Measurements from ENCODE around the gene LAG3.

LAG3 gene

DNA sequence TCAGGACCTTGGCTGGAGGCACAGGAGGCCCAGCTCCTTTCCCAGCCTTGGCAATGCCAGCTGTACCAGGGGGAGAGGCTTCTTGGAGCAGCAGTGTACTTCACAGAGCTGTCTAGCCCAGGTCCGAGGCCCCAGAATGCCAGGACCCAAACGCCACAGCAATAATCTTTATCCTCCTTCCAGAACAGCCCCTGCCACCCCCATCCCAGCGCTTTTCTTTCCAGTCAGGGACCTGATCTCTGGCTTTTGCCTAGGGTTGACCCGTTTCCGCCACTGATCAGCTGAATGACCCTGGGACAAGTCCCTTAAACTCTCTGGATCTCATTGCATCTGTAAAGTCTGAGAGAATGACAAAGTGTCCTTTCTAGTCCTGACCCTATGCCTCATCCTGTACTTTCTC, 5.1 kb downstream of the LAG3 start:
- TF ChIP-seq, protein P1, sequence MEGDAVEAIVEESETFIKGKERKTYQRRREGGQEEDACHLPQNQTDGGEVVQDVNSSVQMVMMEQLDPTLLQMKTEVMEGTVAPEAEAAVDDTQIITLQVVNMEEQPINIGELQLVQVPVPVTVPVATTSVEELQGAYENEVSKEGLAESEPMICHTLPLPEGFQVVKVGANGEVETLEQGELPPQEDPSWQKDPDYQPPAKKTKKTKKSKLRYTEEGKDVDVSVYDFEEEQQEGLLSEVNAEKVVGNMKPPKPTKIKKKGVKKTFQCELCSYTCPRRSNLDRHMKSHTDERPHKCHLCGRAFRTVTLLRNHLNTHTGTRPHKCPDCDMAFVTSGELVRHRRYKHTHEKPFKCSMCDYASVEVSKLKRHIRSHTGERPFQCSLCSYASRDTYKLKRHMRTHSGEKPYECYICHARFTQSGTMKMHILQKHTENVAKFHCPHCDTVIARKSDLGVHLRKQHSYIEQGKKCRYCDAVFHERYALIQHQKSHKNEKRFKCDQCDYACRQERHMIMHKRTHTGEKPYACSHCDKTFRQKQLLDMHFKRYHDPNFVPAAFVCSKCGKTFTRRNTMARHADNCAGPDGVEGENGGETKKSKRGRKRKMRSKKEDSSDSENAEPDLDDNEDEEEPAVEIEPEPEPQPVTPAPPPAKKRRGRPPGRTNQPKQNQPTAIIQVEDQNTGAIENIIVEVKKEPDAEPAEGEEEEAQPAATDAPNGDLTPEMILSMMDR (IDR thresholded peaks at IDR 0.05): no peak

DNA sequence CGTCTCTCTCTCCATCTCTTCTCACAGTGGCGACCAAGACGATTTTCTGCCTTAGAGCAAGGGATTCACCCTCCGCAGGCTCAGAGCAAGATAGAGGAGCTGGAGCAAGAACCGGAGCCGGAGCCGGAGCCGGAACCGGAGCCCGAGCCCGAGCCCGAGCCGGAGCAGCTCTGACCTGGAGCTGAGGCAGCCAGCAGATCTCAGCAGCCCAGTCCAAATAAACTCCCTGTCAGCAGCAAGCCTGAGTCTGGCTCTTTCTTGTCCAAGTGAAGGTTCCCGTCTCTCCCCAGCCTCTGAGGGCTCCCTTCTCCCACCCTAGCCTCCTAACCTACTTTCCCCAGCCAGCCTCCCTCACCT, 5.9 kb downstream of the LAG3 start:
- TF ChIP-seq, protein P1 (IDR thresholded peaks at IDR 0.05): no peak

DNA sequence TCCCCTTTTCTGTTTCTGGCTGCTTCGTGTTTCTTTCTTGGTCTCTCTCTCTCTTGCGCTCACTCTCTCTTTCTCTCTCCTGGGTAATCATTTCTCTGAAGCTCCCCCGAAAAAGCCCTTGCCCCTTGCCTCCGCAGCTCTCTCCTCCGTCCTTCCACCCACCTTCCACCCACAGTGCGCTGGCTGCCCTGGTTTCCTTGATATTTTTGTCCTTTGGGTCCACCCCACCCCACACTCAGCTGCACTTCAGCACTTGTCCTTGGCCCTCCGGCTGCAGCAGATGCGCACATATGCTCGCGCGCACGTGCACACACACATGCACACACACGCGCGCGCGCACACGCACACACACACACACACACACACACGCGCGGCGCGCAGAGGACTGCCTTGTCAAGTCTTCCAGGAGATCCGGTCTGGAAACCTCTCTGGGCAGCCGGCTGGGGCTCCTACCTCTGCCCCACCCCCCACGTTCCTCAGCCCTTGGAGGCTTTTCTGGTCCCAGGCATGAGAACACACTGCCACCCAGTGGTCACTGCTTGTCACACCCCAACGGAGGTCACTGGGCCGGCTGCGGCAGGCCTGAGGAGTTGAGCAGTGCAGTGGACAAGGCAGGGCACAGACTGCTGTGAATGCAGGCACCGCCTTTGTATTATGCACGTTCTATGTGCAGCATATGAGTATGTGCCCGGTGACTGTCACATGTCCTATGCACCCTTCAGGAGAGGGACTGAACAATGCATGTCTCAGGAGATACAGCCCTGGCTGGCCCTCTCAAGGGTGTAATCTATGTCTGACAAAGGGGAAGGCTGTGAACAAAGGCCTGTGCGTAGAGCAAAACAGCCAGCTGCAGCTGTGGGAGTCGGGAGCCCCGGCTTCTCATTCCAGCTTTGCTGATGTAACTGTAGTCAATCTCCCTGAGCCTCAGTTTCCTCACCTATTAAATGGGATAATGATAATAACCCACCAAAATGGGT, 6.5 kb downstream of the LAG3 start:
- TF ChIP-seq, protein P1 (IDR thresholded peaks at IDR 0.05): peak; percentile 96

DNA sequence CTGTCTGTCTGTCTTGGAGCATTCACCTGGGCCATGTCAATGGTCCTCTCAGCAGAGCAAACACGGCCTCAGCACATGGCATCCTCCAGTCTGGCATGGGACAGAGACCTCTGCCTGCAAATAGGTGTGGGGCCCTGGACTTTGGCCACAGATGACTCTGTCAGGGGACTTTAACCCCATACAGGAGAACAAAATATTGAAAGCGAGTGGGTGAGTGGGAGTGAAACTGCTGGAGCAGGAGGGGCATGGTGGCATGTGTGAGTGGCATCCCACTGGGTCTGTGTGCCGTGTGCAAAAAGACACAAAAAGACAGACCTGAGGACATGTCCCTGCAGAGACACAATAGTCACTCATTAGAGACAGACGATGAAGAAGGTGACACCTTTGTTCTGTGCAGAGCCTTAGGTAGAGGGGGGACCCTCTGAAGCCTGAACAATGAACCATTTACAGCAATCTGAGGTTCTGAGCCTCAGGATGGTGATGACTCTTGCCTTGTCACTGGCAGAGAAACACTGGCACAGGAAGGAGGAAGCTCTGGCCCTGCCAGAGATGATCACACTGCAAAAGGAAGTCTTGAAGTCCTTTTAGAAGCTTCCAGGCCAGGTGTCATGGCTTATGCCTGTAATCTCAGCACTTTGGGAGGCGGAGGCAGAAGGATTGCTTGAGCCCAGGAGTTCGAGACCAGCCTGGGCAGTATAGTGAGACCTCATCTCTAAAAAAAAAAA, 7.5 kb downstream of the LAG3 start:
- TF ChIP-seq, protein P1 (IDR thresholded peaks at IDR 0.05): no peak

DNA sequence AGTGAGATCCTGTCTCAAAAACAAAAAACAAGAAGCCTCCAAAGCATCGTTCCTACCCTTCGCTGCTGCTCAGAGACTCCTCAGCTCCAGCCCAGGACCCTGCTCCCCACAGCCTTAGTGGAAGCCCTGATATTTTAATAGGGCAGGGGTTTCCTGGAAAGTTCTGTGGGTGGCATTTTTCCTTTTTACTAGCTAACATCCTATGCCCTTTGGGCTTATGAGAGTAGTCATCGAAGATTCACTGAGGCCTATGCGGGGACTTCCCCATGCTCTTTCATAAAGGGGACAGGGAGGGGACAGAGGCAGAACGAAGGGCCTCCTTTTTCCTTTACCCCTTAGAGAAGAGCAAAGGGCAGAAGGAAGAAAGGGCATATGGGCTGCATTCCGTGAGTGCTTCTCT, 8.3 kb downstream of the LAG3 start:
- TF ChIP-seq, protein P1 (IDR thresholded peaks at IDR 0.05): no peak

DNA sequence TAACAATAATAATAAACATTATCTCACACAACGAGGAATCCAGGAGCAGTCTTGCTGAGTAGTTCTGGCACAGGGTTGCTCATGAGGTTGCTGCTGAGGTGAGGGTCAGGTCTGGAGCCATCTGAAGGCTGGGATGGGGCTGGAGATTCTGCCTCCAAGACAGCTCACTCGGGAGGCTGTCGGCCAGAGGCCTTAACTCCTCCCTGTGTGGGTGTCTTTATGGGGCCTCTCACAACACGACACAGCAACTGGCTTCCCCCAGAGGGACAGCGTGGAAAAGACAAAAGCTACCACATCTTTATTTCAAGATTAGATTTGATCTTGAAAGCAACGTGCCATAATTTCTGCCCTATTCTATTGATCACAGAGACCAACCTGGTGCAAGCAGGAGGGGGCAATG, 9.8 kb downstream of the LAG3 start:
- TF ChIP-seq, protein P1 (IDR thresholded peaks at IDR 0.05): no peak

DNA sequence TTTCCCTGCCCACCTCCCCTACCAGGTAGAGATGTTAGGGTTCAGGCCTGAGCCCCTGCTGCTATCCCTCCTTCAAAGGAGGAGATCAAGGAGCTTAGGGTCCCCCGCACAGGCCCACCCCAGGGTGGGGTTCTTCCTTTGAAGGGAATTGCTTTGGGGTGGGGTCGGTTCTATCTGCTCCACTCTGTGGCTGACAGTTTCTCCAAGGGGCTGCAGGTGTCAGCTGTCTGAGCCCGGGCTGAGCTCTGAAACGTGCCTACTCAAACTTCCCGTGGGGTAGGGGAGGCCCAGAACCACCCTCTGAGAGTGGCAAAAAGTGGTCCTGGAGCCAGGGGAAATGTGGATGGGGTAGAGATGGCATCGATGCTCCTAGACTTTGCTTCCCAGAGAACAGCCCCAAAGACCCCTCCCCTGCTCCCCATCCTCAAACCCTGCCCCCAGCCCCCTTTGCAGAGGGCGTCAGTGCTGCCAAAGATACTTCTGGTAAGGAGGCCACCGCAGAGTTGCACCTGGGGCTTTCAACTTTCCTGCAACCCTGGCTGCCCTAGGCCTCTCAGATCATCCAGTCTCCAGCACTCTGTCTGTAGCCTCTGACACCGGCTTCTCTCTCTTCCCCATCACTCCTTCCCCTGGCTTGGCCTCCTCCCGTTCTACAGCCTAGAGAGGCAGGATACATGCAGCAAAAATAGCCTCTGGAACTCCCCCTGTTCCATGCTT, 10.7 kb downstream of the LAG3 start:
- TF ChIP-seq, protein P1 (IDR thresholded peaks at IDR 0.05): no peak

Data from LNCAP (cell line).